ENCODE data around the gene PHKA1.
"Not testable (repeated sequence)": the region's sequence is repeated elsewhere in the genome, so short reads cannot be mapped to it uniquely, and the experiment has no call there.

Gene PHKA1

DNA sequence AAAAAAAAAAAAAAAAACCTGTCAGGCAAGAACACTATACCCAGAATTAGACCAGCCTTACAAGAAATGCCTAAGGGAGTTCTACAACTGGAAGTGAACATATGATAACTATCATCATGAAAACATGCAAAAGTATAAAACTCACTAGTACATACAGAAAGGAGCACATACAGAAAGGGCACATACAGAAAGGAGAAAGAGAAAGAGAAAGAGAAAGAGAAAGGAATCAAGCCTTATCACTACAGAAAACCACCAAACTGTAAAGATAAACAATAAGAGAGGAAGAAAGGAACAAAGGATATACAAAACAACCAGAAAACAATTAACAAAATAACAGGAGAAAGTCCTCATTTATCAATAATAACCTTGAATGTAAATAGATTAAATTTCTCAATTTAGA lies 50.4 kb downstream of the PHKA1 start:
- DNase-seq: no peak

- no peak for DNase-seq
Observed at GRCh38 chrX:72662020-72662747, 51.9 kb downstream of the PHKA1 start.

- DNase-seq: no peak
Observed at GRCh38 chrX:72659723-72660122, 54.4 kb downstream of the PHKA1 start.

DNA sequence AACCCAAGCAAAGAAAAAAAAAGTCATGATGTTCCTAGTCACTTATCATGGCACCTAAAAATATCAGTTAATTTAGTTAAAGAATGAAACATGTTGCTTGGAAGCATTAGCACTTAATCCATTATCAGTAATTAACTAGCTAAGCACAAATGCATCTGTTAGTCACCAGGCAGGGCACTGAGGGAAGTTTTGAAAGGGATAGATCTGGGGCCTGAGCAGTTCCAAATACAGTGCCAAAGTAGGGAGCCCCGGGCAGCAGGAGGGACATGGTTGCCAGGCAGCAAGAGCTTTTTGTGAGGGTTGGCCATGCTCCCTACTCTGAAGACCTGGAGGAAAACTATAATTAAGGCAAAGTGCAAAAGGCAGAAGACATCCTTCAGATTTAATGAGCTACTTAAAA lies 62.0 kb downstream of the PHKA1 start:
- no peak for DNase-seq

GRCh38 chrX:72644946-72645345 lies 69.2 kb downstream of the PHKA1 start:
- DNase-seq: no peak

- DNase-seq: no peak
Observed at GRCh38 chrX:72641611-72642010, 72.5 kb downstream of the PHKA1 start.

- DNase-seq: no peak
Observed at GRCh38 chrX:72635930-72636329, 78.2 kb downstream of the PHKA1 start.

DNA sequence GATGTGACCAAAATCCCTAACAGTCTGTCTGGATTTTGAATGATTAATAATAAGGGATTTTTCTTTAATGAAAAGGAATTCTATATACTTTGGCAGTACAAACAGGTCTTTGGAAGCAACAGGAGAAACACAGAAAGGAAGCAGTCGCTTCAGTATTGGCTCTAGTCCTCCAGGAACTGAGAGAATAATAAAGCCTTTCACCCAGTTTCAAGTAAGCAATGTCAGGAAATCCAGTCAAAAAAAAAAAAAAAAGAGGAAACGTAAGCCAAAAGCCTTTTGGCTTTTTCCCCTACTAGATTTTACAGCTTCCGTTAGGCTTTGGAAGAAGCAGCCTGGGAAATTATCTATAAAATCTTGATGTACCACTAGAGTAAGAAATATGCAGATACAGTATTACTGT lies 79.8 kb downstream of the PHKA1 start:
- no peak for DNase-seq

- no peak for DNase-seq
Observed at GRCh38 chrX:72630185-72630584, 83.9 kb downstream of the PHKA1 start.

- DNase-seq: no peak
Observed at GRCh38 chrX:72624194-72624593, 89.9 kb downstream of the PHKA1 start.

DNA sequence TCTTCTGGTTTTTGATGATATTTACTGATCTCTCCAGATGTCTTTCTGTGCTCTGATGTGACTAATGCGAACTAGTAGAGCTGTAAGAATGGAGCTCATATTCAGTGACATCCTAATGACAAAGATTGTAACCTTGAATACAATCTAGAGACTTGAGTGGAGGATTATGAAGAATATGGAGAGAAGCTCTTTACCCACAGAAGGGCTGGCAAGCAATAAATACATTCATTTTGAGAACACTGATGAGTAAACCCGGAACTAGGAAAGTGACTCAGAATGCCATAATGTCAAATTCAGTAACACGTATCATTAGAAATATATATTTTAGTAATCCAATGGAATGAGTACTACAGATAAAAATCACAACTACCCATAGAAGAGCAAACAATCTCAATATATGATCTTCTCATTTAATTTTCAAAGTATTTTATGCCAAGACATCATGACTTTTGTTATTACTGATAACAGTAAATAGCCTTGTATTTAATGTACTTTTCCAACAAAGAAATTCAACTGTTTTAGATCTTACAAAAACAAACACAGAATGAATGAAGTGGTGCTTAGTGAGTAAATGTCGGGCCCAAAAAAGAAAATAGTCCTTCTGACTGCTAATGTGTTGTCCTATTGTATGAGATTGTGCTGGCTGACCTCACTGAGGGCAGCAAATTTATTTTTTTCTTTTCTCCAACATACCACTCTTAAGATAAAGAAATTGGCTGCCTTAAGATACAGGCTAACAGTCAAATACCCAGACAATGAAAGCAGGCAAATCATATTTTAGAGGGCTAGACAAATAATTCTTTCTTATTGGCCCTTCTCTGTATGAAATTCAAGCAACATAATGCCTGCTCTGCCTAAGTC lies 92.3 kb downstream of the PHKA1 start:
- DNase-seq: no peak

DNA sequence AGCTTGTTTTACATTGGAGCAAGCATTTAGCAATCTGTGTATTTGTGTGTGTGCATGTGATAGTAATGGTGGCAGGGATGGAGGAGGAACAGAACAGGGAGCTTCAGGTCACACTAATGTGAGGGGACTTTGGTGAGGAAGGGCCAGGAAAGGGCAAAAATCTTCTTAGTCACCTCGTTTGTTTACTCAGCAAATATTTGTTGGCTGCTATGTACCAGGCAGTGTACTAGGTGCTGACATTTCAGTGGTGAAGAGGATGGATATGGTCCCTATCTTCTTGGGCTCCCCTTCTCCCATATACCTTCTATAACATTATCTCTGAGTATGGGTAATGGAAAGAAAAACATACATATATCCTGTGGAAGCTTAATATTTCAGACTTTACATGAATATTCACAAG lies 92.9 kb downstream of the PHKA1 start:
- DNase-seq: no peak

DNA sequence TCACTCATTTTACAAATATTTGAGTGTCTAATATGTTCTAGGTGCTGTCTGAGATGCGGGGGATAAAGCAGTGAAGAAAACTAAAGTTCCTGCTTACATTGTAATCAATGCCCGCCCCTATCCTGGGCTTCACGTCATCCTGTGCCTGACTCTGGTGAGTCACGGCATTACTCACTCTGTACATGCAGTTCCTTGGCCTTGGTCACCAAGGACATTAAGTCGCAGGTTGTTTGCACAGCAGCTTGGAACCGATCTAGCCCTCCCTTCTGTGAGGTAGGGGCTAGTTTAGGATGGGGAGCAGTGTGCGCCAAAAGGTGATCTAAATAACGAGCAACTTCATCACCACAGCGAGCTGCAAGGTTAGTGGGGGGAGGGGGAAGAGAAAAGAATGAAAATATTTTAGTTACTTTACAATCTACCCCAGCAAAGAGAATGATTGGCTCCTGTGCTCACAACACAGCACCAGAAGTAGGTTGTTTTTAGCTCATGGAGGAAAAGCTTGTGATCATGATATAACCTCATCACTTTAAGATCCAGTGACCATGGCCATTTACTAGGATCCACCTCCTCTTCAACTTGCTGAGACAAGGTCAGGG lies 93.5 kb downstream of the PHKA1 start:
- DNase-seq: no peak

- no peak for DNase-seq
Observed at GRCh38 chrX:72609313-72609712, 104.8 kb downstream of the PHKA1 start.

- no peak for DNase-seq
Observed at GRCh38 chrX:72604705-72605104, 109.4 kb downstream of the PHKA1 start.

DNA sequence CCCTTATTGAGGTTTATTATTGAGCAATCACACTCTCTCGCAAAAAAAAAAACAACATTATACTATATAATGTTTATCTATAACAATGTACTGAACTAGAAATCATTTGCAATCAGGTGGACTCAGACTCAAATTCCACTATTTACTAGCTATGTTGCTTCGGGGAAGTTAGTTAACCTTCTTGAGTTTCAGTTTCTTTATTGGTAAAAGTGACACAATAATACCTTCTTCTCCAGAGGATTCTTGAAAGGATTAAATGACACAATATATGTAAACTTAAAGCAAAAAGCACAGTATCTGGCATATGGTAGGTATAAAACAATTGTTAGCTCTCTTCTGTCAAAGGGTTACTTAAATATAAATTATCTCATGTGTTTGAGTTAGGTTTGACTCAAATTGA lies 110.0 kb downstream of the PHKA1 start:
- DNase-seq: no peak

GRCh38 chrX:72591038-72591437 lies 123.1 kb downstream of the PHKA1 start:
- not testable (repeated sequence) for DNase-seq

GRCh38 chrX:72584163-72584562 lies 129.9 kb downstream of the PHKA1 start:
- DNase-seq: no peak

DNA sequence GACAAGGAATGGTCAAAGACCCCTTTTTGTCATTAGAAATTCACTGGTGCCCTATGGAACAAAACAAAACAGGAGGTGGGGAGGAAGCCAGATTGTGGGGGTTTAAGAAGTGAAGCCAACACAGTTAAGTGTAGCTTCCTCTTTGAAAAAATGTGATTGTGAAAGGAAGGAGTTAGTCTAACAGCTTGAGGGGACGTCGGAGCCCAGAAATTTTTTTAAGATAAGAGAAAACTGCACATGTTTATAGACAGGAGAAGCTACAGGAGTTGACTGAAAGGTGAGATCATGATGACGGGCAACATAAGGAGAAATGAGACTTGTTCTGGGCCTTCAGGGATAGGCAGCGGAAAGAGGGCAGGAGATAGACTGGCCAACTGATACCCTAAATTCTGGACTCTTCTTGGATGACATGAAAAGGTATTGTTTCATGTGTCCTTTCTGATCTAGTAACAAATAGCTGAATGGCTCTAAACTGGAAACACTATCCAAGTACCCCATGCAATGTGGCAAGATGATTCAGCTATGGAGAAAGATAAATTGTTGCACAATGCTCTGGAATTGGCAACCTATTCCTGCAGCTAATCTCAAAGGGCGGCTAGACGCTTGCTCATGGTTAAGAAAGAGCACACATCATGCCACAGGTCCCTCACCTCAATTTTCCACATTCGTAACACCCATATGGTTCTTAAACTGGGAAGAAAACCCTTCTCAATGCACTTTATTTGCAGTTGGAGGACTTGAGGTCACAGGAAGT lies 137.8 kb downstream of the PHKA1 start:
- DNase-seq: no peak

DNA sequence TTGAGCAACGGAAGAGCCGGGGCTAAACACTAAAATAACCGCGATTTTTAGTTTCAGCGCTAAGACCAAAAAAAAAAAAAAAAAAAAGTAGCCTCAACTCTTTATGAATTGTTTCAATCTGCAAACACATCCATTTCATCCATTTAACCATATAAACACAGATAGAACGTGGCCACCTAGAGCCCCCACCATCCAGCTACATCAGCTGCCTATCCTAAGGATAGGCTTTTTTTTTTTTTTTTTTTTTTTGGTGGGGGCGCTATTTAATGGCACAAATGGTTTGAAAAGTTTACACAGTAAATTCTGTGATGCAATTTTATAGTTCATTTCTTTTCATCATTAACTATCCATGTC lies 141.0 kb downstream of the PHKA1 start:
- no peak for DNase-seq

- peak; percentile 68 for DNase-seq
Observed at GRCh38 chrX:72572248-72573157, 141.6 kb downstream of the PHKA1 start, which contains the start of gene HDAC8. Gene HDAC8 (minus strand): TSS chrX:72572843. CDS start chrX:72572761, 82 bp downstream.

DNA sequence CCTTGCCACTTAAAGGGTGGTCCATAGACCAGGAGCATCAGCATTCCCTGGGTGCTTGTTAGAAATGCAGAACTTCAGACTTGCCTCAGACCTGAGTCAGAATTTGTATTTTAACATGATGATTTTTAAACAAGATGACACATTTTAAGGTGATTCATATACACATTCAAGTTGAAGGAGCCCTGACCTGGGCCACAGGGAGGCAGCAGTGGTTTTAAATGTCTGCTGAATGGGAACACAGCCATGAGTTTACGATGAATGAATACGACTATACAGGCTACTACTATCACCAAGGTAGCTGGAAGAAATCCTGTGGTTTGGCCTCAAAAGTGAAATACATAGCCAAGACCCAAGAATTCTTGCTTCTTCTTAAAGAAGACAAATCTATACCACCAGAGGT lies 144.3 kb downstream of the PHKA1 start:
- no peak for DNase-seq

All from NCI-H1092 (cell line).